ENCODE results near the gene SND1.

SND1 gene

GRCh38 chr7:128034825-128035224 lies 382.8 kb downstream of the SND1 start:
- TF ChIP-seq, protein P1, sequence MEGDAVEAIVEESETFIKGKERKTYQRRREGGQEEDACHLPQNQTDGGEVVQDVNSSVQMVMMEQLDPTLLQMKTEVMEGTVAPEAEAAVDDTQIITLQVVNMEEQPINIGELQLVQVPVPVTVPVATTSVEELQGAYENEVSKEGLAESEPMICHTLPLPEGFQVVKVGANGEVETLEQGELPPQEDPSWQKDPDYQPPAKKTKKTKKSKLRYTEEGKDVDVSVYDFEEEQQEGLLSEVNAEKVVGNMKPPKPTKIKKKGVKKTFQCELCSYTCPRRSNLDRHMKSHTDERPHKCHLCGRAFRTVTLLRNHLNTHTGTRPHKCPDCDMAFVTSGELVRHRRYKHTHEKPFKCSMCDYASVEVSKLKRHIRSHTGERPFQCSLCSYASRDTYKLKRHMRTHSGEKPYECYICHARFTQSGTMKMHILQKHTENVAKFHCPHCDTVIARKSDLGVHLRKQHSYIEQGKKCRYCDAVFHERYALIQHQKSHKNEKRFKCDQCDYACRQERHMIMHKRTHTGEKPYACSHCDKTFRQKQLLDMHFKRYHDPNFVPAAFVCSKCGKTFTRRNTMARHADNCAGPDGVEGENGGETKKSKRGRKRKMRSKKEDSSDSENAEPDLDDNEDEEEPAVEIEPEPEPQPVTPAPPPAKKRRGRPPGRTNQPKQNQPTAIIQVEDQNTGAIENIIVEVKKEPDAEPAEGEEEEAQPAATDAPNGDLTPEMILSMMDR (IDR thresholded peaks at IDR 0.05; ENCODE audit: borderline replicate concordance, control extremely low read depth, extremely low read depth, insufficient read depth, missing control alignments): no peak
- in situ Hi-C loops (cut with MboI; ENCODE audit: low sequenced_read_pairs, unreplicated experiment): no loop called here
- DNase-seq (ENCODE audit: low spot score): no peak

- no peak for DNase-seq (ENCODE audit: low spot score)
- TF ChIP-seq, protein P1 (IDR thresholded peaks at IDR 0.05; ENCODE audit: borderline replicate concordance, control extremely low read depth, extremely low read depth, insufficient read depth, missing control alignments): no peak
- in situ Hi-C loops (cut with MboI; ENCODE audit: low sequenced_read_pairs, unreplicated experiment): no loop called here
Observed at GRCh38 chr7:128035712-128036111, 383.7 kb downstream of the SND1 start.

DNA sequence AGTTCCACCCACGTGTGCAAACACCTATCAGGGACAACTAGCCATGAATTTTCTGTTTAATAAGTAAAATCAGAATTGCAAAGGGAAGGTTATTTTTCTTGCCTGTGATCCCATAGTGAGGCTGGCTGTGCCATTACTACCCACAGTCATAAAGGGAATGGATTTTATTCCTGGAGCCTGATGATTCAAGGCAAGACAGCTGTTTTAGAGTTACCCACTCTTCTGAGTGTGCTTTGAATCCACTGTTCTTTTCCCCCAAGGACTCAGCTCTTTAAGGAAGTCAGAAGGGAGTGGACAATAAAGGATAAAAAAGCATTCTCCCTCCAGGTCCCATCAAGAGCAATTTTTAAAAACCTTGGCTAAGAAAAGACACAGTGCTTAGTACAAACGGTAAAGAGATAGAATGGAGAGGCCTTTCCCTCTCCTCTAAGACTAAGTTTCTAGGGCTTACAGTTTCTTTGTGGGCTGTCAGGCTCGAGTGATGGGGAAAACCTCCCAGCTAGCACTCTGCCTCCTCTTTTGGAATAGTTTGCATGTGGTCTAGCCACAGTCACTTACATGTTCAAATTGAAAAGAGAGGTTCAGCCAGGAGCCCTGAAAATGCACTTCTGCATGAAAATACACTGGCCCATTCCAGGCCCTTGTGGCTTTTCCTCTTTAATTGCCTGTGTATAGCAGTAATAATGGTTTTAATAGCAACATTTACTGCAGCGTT lies 384.4 kb downstream of the SND1 start:
- TF ChIP-seq, protein P1 (IDR thresholded peaks at IDR 0.05; ENCODE audit: borderline replicate concordance, control extremely low read depth, extremely low read depth, insufficient read depth, missing control alignments): no peak
- in situ Hi-C loops (cut with MboI; ENCODE audit: low sequenced_read_pairs, unreplicated experiment): no loop called here
- DNase-seq (ENCODE audit: low spot score): peak; percentile 51

GRCh38 chr7:128037081-128037480 lies 385.1 kb downstream of the SND1 start:
- no peak for DNase-seq (ENCODE audit: low spot score)
- in situ Hi-C loops (cut with MboI; ENCODE audit: low sequenced_read_pairs, unreplicated experiment): no loop called here
- TF ChIP-seq, protein P1 (IDR thresholded peaks at IDR 0.05; ENCODE audit: borderline replicate concordance, control extremely low read depth, extremely low read depth, insufficient read depth, missing control alignments): no peak

GRCh38 chr7:128037880-128038619 lies 386.1 kb downstream of the SND1 start:
- in situ Hi-C loops (cut with MboI; ENCODE audit: low sequenced_read_pairs, unreplicated experiment): no loop called here
- DNase-seq (ENCODE audit: low spot score): no peak
- TF ChIP-seq, protein P1 (IDR thresholded peaks at IDR 0.05; ENCODE audit: borderline replicate concordance, control extremely low read depth, extremely low read depth, insufficient read depth, missing control alignments): no peak

- TF ChIP-seq, protein P1 (IDR thresholded peaks at IDR 0.05; ENCODE audit: borderline replicate concordance, control extremely low read depth, extremely low read depth, insufficient read depth, missing control alignments): no peak
- DNase-seq (ENCODE audit: low spot score): no peak
- in situ Hi-C loops (cut with MboI; ENCODE audit: low sequenced_read_pairs, unreplicated experiment): no loop called here
Observed at GRCh38 chr7:128039544-128039953, 387.6 kb downstream of the SND1 start.

All from GM13976 (cell line).